DOHH2 (cell line): ENCODE results near the gene SMARCC1.

ENCODE experiments used
- EZH2phosphoT487 ChIP-seq: fragments of 200-600 bp; sonication (generic); IDR thresholded peaks from 2 replicates; pipeline ENCODE4 v1.6.1; 2017; ENCODE audit warnings: borderline replicate concordance, mild to moderate bottlenecking, antibody characterized with exemption, low read length, moderate library complexity, mixed read lengths
- TF ChIP-seq, protein P1 (sequence below): fragments of 200-600 bp; sonication (generic); IDR thresholded peaks from one replicate; pipeline ENCODE4 v1.5.1; 2014; ENCODE audit warnings: antibody characterized with exemption, mild to moderate bottlenecking, low read depth, low read length; ENCODE audit not compliant: poor library complexity, severe bottlenecking

DNA sequence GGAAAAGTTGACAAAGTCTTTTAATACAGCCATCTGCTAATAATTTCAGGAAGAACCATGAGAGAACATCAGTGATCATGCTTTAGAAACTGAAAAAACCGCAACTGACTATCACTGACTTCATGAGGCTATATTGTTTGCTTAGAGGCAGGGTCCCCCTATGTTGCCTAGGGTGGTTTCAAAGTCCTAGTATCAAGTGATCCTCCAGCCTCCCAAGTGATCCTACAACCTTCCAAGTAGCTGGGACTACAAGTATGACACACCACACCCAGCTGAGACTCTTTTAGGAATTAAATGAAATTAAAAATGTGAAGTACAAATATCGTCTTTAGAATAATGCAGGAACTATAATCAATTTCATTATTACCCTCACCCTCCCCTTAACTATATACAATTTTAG, 144.8 kb downstream of the SMARCC1 start:
- TF ChIP-seq, protein P1, sequence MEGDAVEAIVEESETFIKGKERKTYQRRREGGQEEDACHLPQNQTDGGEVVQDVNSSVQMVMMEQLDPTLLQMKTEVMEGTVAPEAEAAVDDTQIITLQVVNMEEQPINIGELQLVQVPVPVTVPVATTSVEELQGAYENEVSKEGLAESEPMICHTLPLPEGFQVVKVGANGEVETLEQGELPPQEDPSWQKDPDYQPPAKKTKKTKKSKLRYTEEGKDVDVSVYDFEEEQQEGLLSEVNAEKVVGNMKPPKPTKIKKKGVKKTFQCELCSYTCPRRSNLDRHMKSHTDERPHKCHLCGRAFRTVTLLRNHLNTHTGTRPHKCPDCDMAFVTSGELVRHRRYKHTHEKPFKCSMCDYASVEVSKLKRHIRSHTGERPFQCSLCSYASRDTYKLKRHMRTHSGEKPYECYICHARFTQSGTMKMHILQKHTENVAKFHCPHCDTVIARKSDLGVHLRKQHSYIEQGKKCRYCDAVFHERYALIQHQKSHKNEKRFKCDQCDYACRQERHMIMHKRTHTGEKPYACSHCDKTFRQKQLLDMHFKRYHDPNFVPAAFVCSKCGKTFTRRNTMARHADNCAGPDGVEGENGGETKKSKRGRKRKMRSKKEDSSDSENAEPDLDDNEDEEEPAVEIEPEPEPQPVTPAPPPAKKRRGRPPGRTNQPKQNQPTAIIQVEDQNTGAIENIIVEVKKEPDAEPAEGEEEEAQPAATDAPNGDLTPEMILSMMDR = no peak
- TF ChIP-seq EZH2phosphoT487 = no peak
